Endothelial cell of umbilical vein (primary cell): ENCODE data around the gene AHNAK2. TPM values are rescaled to one million over a fixed set of nuclear protein-coding genes. Genes with fewer than 3 reads are reported as not detected.

Experiments used
- BruUV-seq: library from RNA; stranded (reverse); fragments of 400-500 nt; replicated peaks from 2 replicates; lab custom pipeline; 2021; lab: Mats Ljungman, UMichigan
- CTCF ChIA-PET: fragments of 300-600, 350-600 bp; sonication (Branson Sonifier 250); formaldehyde crosslinking; loops from one replicate; lab custom pipeline; 2021; ENCODE audit warnings: antibody characterized with exemption, inconsistent platforms; lab: Charles Lee
- POLR2A ChIA-PET: fragments of 300-600, 350-600 bp; sonication (Branson Sonifier 250); formaldehyde crosslinking; loops from one replicate; lab custom pipeline; 2021; ENCODE audit warnings: antibody characterized with exemption, inconsistent platforms; lab: Charles Lee
- DNase-seq: peaks from one replicate; pipeline ENCODE4 v3.0.0-alpha.2; 2011; ENCODE audit warnings: low read depth, low spot score
- FAIRE-seq: peaks from 2 replicates; lab custom pipeline; 2011; peaks lifted over from hg19 to GRCh38; lab: Jason Lieb, UNC
- H2AFZ ChIP-seq: 2 replicates; pipeline ENCODE4 v1.6.0; 2012; ENCODE audit warnings: low read depth, low read length, control low read depth, inconsistent platforms
- H3K27ac ChIP-seq: 2 replicates; pipeline ENCODE4 v1.5.1; 2011; ENCODE audit warnings: low read depth, mild to moderate bottlenecking, control low read depth, low read length, moderate library complexity; ENCODE audit not compliant: insufficient read depth
- H3K27me3 ChIP-seq, 2 experiments: 2 replicates each; pipeline versions ENCODE4 v1.6.0 to v1.6.1; 2011; ENCODE audit warnings: low read length in 2 of 2, mixed read lengths in 1 of 2; ENCODE audit not compliant: control insufficient read depth in 2 of 2, insufficient read depth in 2 of 2
- H3K36me3 ChIP-seq, 2 experiments: 2 replicates in 1 of 2; 3 replicates in 1 of 2; pipeline ENCODE4 v1.5.1; 2011; ENCODE audit warnings: low read length in 2 of 2, mild to moderate bottlenecking in 1 of 2, moderate library complexity in 1 of 2; ENCODE audit not compliant: control insufficient read depth in 2 of 2, insufficient read depth in 2 of 2; ENCODE audit errors: extremely low read depth in 1 of 2
- H3K4me1 ChIP-seq: 3 replicates; pipeline ENCODE4 v1.5.1; 2011; ENCODE audit warnings: mild to moderate bottlenecking, low read length; ENCODE audit not compliant: control insufficient read depth, insufficient read depth; ENCODE audit errors: extremely low read depth
- H3K4me2 ChIP-seq: 2 replicates; pipeline ENCODE4 v1.6.1; 2011; ENCODE audit warnings: low read length, control low read depth, mixed read lengths; ENCODE audit not compliant: insufficient read depth
- H3K4me3 ChIP-seq, 3 experiments: fragments of 200-600 bp in 1 of 3; sonication (generic), shearing (Covaris generic) in 1 of 3; replicated peaks in 1 of 3; 2 replicates each; pipeline ENCODE4 v1.5.1; 2011 to 2016; ENCODE audit warnings: control low read depth in 3 of 3, low read length in 3 of 3, mild to moderate bottlenecking in 2 of 3, inconsistent platforms in 1 of 3, low read depth in 1 of 3, moderate library complexity in 1 of 3; ENCODE audit not compliant: insufficient read depth in 1 of 3
- H3K79me2 ChIP-seq: 2 replicates; pipeline ENCODE4 v1.6.0; 2012; ENCODE audit warnings: low read length, inconsistent platforms; ENCODE audit not compliant: control insufficient read depth, insufficient read depth
- H3K9ac ChIP-seq: replicated peaks from 2 replicates; pipeline ENCODE3; 2011; ENCODE audit warnings: low read length, control low read depth; ENCODE audit not compliant: insufficient read depth; ENCODE audit errors: extremely low read depth
- H3K9me1 ChIP-seq: replicated peaks from 3 replicates; pipeline ENCODE4 v1.6.0; 2011; ENCODE audit warnings: mild to moderate bottlenecking, low read length; ENCODE audit not compliant: control insufficient read depth, insufficient read depth; ENCODE audit errors: extremely low read depth
- H3K9me3 ChIP-seq: replicated peaks from 2 replicates; pipeline ENCODE4 v1.5.1; 2012; ENCODE audit warnings: low read length, inconsistent platforms; ENCODE audit not compliant: control insufficient read depth, insufficient read depth
- H4K20me1 ChIP-seq: replicated peaks from 2 replicates; pipeline ENCODE3; 2011; ENCODE audit warnings: mild to moderate bottlenecking, low read length; ENCODE audit not compliant: control insufficient read depth, insufficient read depth; ENCODE audit errors: extremely low read depth
- EZH2 ChIP-seq: IDR thresholded peaks from 2 replicates; pipeline ENCODE4 v1.6.1; 2012; ENCODE audit warnings: borderline replicate concordance, low read depth, mild to moderate bottlenecking, moderate library complexity, low read length, inconsistent platforms; ENCODE audit not compliant: severe bottlenecking
- FOS ChIP-seq: IDR thresholded peaks from 2 replicates; pipeline ENCODE4 v1.6.1; 2011; ENCODE audit warnings: mild to moderate bottlenecking, low read length, moderate library complexity, borderline replicate concordance; ENCODE audit not compliant: insufficient read depth
- GATA2 ChIP-seq: IDR thresholded peaks from 2 replicates; pipeline ENCODE4 v1.7.0; 2011; ENCODE audit warnings: low read depth, mild to moderate bottlenecking, moderate library complexity, mixed read lengths, low read length; ENCODE audit not compliant: insufficient read length, insufficient read depth
- JUN ChIP-seq: IDR thresholded peaks from 2 replicates; pipeline ENCODE4 v1.6.1; 2011; ENCODE audit warnings: borderline replicate concordance, low read depth; ENCODE audit not compliant: insufficient read length, insufficient read depth
- POLR2A ChIP-seq: IDR thresholded peaks from 2 replicates; pipeline ENCODE4 v1.6.1; 2012; ENCODE audit warnings: low read depth, mild to moderate bottlenecking, control low read depth, low read length
- POLR2AphosphoS5 ChIP-seq: IDR thresholded peaks from 2 replicates; pipeline ENCODE4 v1.6.1; 2012; ENCODE audit warnings: low read depth, mild to moderate bottlenecking, control low read depth, low read length, moderate library complexity; ENCODE audit not compliant: insufficient read depth
- dilution Hi-C: fragments of 300-500 bp; cut with MboI; formaldehyde crosslinking; loops from one replicate; pipeline ENCODE4 v1.15.0; 2019; ENCODE audit warnings: low sequenced_read_pairs; ENCODE audit not compliant: extremely low pct_ligation_motif_present
- intact Hi-C: fragments of 100-400 bp; cut with micrococcal nuclease; formaldehyde crosslinking; loops from one replicate; pipeline ENCODE4 v1.10.0; 2022
- polyA plus RNA-seq, 4 experiments: library from polyadenylated mRNA; depleted of rRNA in 3 of 4; stranded (reverse) in 3 of 4; unstranded in 1 of 4; fragments of >200 nt; gene quantifications; 2 replicates each; pipeline versions ENCODE4 v1.2.1 to v1.2.3, GENCODE V29; 2011 to 2012; ENCODE audit warnings: missing spikeins in 1 of 4
- total RNA-seq: library from RNA; stranded (reverse); gene quantifications from 2 replicates; pipeline ENCODE4 v1.2.3, GENCODE V29; 2021
- TF ChIP-seq, protein P1 (sequence below): IDR thresholded peaks from 2 replicates; pipeline ENCODE4 v1.6.1; 2011; ENCODE audit not compliant: insufficient read depth, insufficient read length
- TF ChIP-seq, protein P2 (sequence below), 2 donors: IDR thresholded peaks; 1 replicate in 1 of 2; 2 replicates in 1 of 2; pipeline ENCODE4 v1.5.1; 2011; ENCODE audit warnings: low read length in 2 of 2, mild to moderate bottlenecking in 2 of 2, moderate library complexity in 2 of 2, control low read depth in 1 of 2, inconsistent platforms in 1 of 2, low read depth in 1 of 2; ENCODE audit not compliant: insufficient read depth in 1 of 2; ENCODE audit errors: extremely low read depth in 1 of 2

AHNAK2 gene
- total and polyA plus RNA-seq, 2 donors (not counting 3 experiments of a cell fraction or from before 2014, with no cell fraction given), result 17.7 to 68.7 TPM

DNA sequence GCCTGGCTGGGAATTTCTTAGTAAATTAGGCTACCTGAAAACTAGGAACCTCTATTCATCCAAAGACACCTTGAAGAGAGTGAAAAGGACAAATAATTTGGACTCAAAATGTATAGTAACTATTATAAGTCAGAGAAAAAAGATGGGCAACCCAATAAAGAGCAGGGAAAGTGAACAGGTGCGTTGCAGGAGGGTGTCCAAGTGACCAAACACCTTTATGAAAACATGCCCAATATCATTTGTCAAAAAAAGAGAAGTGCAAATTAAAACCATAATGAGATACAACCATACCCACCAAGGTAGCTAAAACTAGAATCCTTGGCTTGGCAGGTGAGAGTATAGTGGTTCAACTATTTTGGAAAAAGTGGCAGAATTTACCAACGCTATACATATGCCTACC lies 78.4 kb downstream of the AHNAK2 start:
- Histone ChIP-seq H3K9me3 (no peaks in the 10 kb centered on the region), H3K27me3 (peaks cover 2 to 3% of the 10 kb centered on the region in 2 experiments), H3K36me3 (no peaks in the 10 kb centered on the region), H3K9ac (no peak overlapping the region), H3K4me2 (no peak overlapping the region), H3K27ac (no peak overlapping the region), H3K9me1 (no peaks in the 10 kb centered on the region), H2AFZ (no peak overlapping the region), H3K79me2 (no peaks in the 10 kb centered on the region), H3K4me1 (peaks cover 7% of the 10 kb centered on the region), H4K20me1 (no peaks in the 10 kb centered on the region), H3K4me3 (no peak overlapping the region)
- TF ChIP-seq FOS (no peak), JUN (no peak), EZH2 (no peak), POLR2A (no peak), POLR2AphosphoS5 (no peak), GATA2 (no peak)
- TF ChIP-seq, protein P1, sequence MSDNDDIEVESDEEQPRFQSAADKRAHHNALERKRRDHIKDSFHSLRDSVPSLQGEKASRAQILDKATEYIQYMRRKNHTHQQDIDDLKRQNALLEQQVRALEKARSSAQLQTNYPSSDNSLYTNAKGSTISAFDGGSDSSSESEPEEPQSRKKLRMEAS, result no peak
- TF ChIP-seq, protein P2, sequence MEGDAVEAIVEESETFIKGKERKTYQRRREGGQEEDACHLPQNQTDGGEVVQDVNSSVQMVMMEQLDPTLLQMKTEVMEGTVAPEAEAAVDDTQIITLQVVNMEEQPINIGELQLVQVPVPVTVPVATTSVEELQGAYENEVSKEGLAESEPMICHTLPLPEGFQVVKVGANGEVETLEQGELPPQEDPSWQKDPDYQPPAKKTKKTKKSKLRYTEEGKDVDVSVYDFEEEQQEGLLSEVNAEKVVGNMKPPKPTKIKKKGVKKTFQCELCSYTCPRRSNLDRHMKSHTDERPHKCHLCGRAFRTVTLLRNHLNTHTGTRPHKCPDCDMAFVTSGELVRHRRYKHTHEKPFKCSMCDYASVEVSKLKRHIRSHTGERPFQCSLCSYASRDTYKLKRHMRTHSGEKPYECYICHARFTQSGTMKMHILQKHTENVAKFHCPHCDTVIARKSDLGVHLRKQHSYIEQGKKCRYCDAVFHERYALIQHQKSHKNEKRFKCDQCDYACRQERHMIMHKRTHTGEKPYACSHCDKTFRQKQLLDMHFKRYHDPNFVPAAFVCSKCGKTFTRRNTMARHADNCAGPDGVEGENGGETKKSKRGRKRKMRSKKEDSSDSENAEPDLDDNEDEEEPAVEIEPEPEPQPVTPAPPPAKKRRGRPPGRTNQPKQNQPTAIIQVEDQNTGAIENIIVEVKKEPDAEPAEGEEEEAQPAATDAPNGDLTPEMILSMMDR (IDR thresholded peaks at IDR 0.05; ENCODE audit: extremely low read depth in 1 of 2, insufficient read depth in 1 of 2, low read depth in 1 of 2, low read length in 2 of 2), result no peak
- ChIA-PET CTCF (interaction anchor here (0.8 to 1.2 kb wide), 3 partner anchors 65 to 131 kb away, joined by 3 read pairs; no protein-coding TSS in a partner anchor), POLR2A (no interaction called here)
- FAIRE-seq (no peak), DNase-seq (no peak)
- no TSS peak for BruUV-seq
- dilution Hi-C loops (no loop called here), intact Hi-C loops (no loop called here)
